HG03565 (cell line): ENCODE data around the gene FBXL17.
A peak's percentile ranks its signal among the peaks of the same experiment; 100 is the strongest.

Experiments used
- ATAC-seq: cut with Tn5 transposase; IDR thresholded peaks from one replicate; pipeline ENCODE4 v1.9.1; 2021; ENCODE audit warnings: mild to moderate bottlenecking, moderate library complexity; ENCODE audit not compliant: unreplicated experiment

FBXL17 gene

DNA sequence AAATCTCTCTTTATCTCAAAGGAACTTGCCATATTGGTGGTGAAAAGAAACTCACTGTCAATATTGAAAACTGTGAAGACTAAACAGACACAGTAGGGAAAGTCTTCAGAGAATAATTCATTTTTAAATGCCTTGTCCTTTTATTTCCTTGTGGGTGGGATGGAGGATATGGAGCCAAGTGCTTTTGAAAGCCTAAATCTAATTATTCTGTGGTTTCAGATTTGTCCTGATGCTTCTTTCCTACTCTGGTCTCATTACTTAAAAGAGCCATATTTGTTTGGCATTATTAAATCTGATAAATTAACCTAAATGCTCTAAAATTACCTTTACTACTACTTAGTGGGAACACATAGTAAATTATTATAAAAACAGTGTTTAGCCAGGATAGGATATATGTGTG lies 452.8 kb downstream of the FBXL17 start:
- no peak for ATAC-seq

DNA sequence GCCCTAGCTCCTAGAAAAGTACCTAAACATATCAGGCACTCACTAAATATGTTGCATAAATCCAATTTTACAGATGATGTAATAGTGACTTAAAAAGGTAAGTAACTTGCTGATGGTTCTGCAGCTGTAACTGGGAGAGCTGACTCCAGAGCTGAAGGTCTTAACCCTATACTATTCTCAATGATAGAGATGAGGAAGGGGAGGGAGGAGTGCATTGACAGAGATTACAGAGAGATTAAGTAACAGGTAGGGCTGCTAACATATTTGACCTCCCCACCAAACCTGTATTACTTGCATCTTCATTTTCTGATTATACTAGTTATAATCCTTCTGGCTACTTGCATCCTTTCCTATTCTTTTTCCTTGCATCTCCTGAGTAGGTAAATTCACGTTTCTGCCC lies 455.8 kb downstream of the FBXL17 start:
- ATAC-seq = no peak

DNA sequence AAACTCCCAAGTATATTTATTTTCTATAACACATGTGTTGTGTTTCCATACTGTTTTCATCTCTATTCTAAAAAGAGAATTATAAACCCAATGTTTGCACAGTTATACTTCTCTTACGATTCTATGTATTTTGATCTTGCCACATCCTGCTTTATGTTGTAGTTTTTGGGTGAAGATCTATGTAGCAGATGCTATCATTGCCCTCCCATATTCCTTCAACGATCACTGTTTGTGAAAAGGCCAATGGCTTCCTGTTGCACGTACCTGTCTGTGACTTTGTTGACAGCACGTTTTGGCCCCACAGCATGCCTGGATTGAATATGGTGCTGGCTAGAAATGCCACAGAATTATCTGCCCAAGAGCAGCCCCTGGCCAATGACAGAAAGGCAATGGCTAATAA lies 456.7 kb downstream of the FBXL17 start:
- no peak for ATAC-seq

- peak; percentile 76 for ATAC-seq
Measured at GRCh38 chr5:107919969-107920368, 461.9 kb downstream of the FBXL17 start.

DNA sequence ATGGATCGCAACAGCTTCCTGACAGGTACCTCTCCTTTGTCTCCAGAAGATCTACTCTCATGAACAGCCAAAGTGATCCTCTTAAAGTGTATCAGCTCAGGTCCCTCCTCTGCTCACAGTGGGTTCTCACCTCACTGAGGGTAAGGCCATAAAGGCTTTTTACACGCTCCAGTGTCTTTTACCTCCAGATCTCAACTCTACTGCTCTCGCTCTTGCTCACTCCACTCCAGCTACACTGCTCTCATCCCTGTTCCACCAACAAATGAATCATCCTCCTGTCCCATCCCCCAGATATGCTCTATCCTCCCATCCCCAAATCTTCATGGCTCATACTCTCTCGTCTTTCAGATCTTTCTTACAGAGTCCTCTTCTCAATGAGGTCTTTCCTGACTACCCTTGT lies 462.5 kb downstream of the FBXL17 start:
- ATAC-seq = no peak

GRCh38 chr5:107917983-107918382 lies 463.9 kb downstream of the FBXL17 start:
- no peak for ATAC-seq

- ATAC-seq = no peak
Measured at GRCh38 chr5:107916731-107917725, 464.9 kb downstream of the FBXL17 start.

DNA sequence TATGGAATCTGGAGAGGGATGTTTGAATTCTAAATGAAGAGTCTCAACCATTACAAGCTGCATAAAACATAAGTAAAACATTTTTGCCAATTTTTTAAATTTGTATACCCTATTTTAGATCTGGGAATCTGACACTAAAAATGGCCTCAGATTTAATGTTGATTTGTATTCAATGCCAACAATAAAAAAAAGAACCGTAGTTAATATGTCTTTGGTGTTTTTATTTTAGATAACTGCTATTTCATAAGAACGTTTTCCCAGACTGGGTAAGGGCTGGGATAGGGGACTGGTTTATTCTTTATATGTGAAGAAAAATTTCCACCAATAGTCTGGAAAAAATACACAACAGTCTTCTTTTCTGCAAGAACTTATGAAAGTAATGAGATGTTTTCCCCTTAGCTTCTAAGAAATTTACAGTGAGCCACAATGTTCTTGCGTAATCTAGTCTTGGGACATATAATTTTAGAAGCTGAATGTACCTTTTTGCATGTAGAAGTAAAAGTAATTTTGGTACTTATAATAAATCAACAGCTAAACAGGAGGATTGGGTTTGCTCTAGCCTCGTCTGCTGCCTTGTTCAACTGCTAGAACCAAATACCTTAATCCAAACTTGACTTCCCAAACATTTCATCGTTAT lies 466.6 kb downstream of the FBXL17 start:
- ATAC-seq = no peak

GRCh38 chr5:107913494-107913893 lies 468.4 kb downstream of the FBXL17 start:
- no peak for ATAC-seq

DNA sequence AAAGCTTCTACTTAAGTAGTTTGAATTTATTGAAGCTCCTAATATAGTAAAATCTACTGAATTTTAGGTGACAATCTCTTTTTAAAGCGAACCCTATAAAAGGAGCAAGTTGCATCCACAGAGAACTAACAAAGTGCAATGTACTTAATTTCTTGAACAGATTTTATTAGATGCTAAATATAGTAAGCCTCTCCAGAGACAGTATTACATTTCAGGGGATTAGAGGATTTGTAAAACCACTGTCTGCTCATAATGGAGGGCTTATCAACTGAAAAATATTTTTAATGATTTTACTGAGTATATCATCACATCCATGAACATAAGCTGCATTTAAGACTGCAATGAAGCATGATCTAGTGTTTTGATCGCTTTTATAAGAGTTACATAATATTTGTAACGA lies 481.2 kb downstream of the FBXL17 start:
- ATAC-seq = no peak

DNA sequence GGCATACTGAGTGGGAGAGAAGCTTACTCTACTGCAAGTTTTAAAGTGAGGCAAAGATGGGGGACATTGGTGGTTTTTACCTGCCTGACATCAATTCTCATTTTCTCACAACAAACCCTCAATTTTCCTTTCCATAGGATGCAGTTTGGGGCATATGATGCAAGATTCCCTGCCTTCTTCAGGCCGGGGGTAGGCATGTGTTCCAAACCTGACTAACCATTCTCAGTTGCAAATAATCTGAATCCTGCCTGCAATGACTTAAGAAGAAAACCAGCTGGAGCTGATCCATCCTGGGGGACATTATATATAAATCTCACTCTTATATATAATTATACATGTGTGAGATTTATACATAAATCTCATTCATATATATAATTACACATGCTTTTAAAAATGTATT lies 487.5 kb downstream of the FBXL17 start:
- no peak for ATAC-seq

GRCh38 chr5:107893642-107894041 lies 488.3 kb downstream of the FBXL17 start:
- no peak for ATAC-seq

DNA sequence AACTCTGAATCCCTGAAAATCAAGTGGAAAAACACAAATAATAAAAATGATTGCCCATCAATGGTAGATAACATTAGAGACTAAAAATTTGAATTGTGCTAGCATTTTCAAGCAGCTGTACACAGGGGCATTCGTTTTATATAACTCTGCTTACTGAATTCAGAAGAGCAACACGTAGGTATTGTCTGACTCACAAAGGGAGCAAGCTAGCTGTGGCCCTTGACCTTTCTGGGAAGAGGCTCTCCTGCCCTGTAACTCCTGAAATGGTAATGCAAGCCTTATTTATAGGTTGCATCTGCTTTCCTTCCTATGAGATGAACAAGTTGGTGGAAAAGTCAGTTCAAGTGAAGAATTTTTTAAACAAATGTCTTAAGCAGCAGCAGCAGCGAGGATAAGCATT lies 492.5 kb downstream of the FBXL17 start:
- no peak for ATAC-seq

DNA sequence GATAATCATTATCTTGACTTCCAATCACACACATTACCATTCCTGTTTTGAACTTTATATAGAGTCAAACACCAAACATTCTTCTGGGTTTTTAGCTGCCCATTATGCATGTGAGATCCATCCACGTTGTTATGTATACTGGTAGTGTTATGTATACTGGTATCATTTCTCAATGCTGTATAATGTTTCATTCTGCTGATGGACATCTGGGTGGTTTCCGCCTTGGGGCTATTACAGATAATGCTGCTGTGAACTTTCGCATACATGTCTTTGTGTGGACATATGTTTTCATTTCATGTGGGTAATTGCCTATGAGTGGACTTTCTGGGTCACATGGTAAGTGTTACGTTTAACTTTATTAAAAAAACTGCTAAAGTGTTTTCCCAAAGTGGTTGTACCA lies 493.4 kb downstream of the FBXL17 start:
- no peak for ATAC-seq

- no peak for ATAC-seq
Measured at GRCh38 chr5:107887166-107887943, 494.5 kb downstream of the FBXL17 start.

GRCh38 chr5:107885601-107886000 lies 496.3 kb downstream of the FBXL17 start:
- ATAC-seq = no peak

DNA sequence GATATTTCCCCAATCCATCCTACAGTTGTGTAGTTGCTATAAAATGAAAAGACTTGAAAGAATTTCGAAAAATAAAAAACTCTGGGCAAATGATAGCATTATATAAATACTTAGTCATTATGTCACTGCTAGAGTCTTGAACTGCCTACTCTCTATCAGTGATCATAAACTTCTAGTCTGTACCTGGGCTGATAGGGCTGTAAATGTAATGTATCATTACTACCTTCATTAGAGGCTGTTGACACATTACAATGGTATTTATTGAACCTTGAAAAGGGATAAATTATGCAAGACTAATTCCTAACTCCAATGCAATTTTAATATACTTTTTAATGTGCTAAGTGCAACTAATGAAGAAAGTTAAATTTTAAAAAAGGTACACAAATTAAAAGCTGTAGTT lies 497.0 kb downstream of the FBXL17 start:
- ATAC-seq = no peak

- no peak for ATAC-seq
Measured at GRCh38 chr5:107878661-107879060, 503.2 kb downstream of the FBXL17 start.

DNA sequence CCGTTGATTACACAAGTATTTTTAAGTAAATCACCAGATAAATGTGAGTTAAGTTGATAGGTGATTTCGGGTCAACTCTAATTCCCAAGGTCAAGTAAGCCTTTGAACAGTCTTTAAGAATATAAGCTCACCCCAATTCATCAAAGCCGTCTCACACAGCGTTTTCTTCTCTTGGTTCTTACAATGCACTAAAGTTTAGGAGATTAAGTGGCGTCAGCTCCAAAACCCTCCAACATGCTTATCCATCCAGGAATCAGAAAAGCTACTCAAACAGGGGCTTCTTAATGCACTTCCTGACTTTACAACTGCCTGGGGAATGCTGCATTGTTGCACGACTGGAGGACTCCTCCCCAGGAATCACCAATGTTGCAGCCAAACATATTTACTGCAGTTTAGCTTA lies 505.0 kb downstream of the FBXL17 start:
- ATAC-seq = no peak

- no peak for ATAC-seq
Measured at GRCh38 chr5:107876261-107876660, 505.6 kb downstream of the FBXL17 start.

DNA sequence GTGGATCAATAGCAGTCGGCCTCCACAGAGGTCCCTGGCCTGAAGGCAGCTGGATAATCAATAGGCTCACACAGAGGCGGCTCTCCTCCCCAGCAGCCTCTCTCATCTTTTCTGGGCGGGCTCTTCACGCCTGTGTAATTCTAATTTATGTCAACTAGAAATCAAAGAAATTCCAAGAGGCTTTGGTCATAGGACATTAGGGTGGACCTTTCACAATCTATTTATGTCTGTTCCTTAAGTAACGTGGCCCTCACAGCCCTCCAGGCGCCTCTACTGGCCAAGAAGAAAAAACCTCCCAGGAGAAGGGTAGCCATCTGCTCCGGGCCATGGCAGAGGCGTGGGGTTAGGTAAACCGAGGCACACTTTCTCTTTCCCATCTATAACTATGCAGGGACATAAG lies 506.1 kb downstream of the FBXL17 start:
- no peak for ATAC-seq
